ENCODE measurements around the gene BFSP2.

BFSP2 gene

DNA sequence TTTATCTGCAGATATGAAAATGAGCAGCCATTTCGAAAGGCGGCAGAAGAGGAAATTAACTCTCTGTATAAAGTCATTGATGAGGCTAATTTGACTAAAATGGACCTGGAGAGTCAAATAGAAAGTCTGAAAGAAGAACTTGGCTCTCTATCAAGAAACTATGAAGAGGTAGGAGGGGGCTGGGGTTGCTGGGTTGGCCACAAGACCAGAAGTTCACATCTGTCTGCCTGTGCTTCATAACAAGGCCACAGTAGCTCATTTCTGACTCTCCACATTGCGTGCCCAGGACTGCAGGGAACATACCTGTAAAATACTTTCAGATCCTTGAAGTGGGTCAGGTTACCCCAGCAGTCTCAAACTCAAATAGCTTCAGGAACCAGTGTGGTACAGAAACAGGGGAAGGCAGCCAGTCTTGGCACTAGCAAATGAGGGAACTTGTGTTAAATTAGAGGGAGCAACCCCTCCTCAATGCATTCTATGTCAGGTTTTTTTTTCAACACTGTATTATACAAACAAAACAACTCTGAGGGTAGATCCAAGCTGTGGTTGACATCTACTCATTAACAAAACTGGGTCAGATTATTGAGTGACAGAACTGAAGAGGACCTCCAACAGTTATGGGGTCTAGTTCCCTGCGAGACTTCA is 48.7 kb downstream of the BFSP2 start:
- Histone ChIP-seq H3K9ac (ENCODE audit: low read length) (peak overlapping the region; percentile 17; the same call in 1 of the 2 replicates), H3K79me2 (ENCODE audit: insufficient read depth, low read length) (no peaks in the 10 kb centered on the region), H3K9me2 (replicated peaks; ENCODE audit: insufficient read depth, low read length) (no peaks in the 10 kb centered on the region), H3K27ac (ENCODE audit: low read depth, low read length) (peak overlapping the region; percentile 65), H3K36me3 (ENCODE audit: low read length) (no peaks in the 10 kb centered on the region), H2AFZ (ENCODE audit: low read depth, low read length, severe bottlenecking) (no peak overlapping the region), H3F3A (ENCODE audit: insufficient read depth) (peaks cover 10% of the 10 kb centered on the region), H3K27me3 (ENCODE audit: low read length) (no peaks in the 10 kb centered on the region), H4K20me1 (ENCODE audit: low read depth, low read length) (no peaks in the 10 kb centered on the region), H3K9me3 (ENCODE audit: insufficient read depth, low read length) (no peaks in the 10 kb centered on the region), H3K4me2 (ENCODE audit: low read depth, low read length, poor library complexity, severe bottlenecking) (peak overlapping the region; percentile 40), H3K4me3 (ENCODE audit: insufficient read depth, low read length, poor library complexity, severe bottlenecking) (no peak overlapping the region)
- TF ChIP-seq, protein P1, sequence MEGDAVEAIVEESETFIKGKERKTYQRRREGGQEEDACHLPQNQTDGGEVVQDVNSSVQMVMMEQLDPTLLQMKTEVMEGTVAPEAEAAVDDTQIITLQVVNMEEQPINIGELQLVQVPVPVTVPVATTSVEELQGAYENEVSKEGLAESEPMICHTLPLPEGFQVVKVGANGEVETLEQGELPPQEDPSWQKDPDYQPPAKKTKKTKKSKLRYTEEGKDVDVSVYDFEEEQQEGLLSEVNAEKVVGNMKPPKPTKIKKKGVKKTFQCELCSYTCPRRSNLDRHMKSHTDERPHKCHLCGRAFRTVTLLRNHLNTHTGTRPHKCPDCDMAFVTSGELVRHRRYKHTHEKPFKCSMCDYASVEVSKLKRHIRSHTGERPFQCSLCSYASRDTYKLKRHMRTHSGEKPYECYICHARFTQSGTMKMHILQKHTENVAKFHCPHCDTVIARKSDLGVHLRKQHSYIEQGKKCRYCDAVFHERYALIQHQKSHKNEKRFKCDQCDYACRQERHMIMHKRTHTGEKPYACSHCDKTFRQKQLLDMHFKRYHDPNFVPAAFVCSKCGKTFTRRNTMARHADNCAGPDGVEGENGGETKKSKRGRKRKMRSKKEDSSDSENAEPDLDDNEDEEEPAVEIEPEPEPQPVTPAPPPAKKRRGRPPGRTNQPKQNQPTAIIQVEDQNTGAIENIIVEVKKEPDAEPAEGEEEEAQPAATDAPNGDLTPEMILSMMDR (IDR thresholded peaks at IDR 0.05; ENCODE audit: insufficient read depth, low read length, poor library complexity, severe bottlenecking) = no peak
- TF ChIP-seq EZH2phosphoT487 (conservative IDR thresholded peaks at IDR 0.05; ENCODE audit: low read length) = no peak

DNA sequence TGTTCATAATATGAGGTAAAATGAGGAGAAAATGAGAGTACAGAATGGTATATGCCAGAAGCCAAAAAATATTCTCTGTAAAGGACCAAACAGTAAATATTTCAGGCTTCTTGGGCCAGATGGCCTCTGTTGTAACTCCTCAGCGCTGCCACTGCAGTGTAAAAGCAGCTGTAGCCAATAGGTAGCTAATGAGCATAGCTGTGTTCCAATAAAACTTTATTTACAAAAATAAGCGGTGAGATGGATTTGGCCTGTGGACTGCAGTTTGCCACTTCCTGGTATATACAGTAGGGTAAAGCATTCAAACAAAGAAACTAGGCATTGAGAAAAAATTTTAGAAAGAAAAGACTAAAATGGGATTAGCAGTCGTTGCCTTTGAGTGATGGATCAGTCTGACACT is 51.5 kb downstream of the BFSP2 start:
- no peaks in the 10 kb centered on the region for H3K36me3 ChIP-seq (ENCODE audit: low read length)
- H3K4me2 ChIP-seq (ENCODE audit: low read depth, low read length, poor library complexity, severe bottlenecking) = no peak overlapping the region
- H3F3A ChIP-seq (ENCODE audit: insufficient read depth) = peaks cover 6% of the 10 kb centered on the region; the same call in 1 of the 2 replicates
- no peak overlapping the region for H3K9ac ChIP-seq (ENCODE audit: low read length)
- no peak for TF ChIP-seq EZH2phosphoT487 (conservative IDR thresholded peaks at IDR 0.05; ENCODE audit: low read length)
- TF ChIP-seq, protein P1 (IDR thresholded peaks at IDR 0.05; ENCODE audit: insufficient read depth, low read length, poor library complexity, severe bottlenecking) = no peak
- no peaks in the 10 kb centered on the region for H3K9me2 ChIP-seq (replicated peaks; ENCODE audit: insufficient read depth, low read length)
- no peak overlapping the region for H3K27ac ChIP-seq (ENCODE audit: low read depth, low read length)
- H2AFZ ChIP-seq (ENCODE audit: low read depth, low read length, severe bottlenecking) = no peak overlapping the region
- H4K20me1 ChIP-seq (ENCODE audit: low read depth, low read length) = no peaks in the 10 kb centered on the region
- no peak overlapping the region for H3K4me3 ChIP-seq (ENCODE audit: insufficient read depth, low read length, poor library complexity, severe bottlenecking)
- no peaks in the 10 kb centered on the region for H3K27me3 ChIP-seq (ENCODE audit: low read length)
- 0 out of 2 replicates have a peak, but pooled peaks cover 6% of the 10 kb centered on the region for H3K79me2 ChIP-seq (ENCODE audit: insufficient read depth, low read length)
- H3K9me3 ChIP-seq (ENCODE audit: insufficient read depth, low read length) = no peaks in the 10 kb centered on the region

DNA sequence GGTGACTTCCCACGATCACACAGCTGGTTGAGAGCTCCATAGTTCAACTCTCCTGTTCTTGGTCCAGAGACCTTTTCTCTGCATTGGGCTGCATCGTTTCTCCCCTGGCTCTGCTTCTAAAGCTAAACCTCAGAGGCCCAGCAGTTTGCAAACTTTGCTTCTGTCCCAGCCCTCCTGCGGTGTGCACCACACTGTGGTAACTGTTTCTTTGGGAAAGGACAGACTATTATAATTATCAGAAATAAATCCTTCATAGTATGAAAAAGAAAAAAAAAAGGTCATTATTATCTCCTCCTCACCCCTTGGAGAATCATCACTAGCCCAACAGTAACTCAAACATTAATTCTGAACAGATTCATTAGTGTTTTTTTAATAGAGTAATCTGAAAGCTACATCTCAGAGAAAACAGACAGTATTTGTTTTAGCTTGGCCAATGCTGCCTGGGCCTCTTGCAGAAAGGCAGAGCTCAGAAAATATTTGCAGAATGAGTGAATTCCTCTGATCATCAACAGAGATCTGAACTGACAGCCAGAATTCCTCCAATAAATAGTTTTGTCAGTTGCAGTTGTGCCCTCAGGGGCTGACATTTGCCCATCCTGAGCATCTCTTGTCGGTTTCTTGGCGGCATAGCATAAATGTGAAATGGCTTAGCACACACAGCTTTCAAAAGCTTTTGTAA is 52.9 kb downstream of the BFSP2 start:
- no peak for TF ChIP-seq EZH2phosphoT487 (conservative IDR thresholded peaks at IDR 0.05; ENCODE audit: low read length)
- TF ChIP-seq, protein P1 (IDR thresholded peaks at IDR 0.05; ENCODE audit: insufficient read depth, low read length, poor library complexity, severe bottlenecking) = no peak
- H3K4me2 ChIP-seq (ENCODE audit: low read depth, low read length, poor library complexity, severe bottlenecking) = no peak overlapping the region

More for the DNA sequence above, 52.9 kb downstream of the BFSP2 start:
- Histone ChIP-seq H3F3A (ENCODE audit: insufficient read depth) (peaks cover 6% of the 10 kb centered on the region; the same call in 1 of the 2 replicates), H3K9me3 (ENCODE audit: insufficient read depth, low read length) (no peaks in the 10 kb centered on the region), H3K4me3 (ENCODE audit: insufficient read depth, low read length, poor library complexity, severe bottlenecking) (no peak overlapping the region), H3K27me3 (ENCODE audit: low read length) (no peaks in the 10 kb centered on the region), H3K9me2 (replicated peaks; ENCODE audit: insufficient read depth, low read length) (no peaks in the 10 kb centered on the region), H3K79me2 (ENCODE audit: insufficient read depth, low read length) (peaks cover 14% of the 10 kb centered on the region), H4K20me1 (ENCODE audit: low read depth, low read length) (no peaks in the 10 kb centered on the region), H2AFZ (ENCODE audit: low read depth, low read length, severe bottlenecking) (no peak overlapping the region), H3K9ac (ENCODE audit: low read length) (no peak overlapping the region), H3K36me3 (ENCODE audit: low read length) (no peaks in the 10 kb centered on the region), H3K27ac (ENCODE audit: low read depth, low read length) (no peak overlapping the region)
